ENCODE measurements around the gene TSPAN19. TPM values are rescaled to one million over a fixed set of nuclear protein-coding genes. Genes with fewer than 3 reads are reported as not detected.

Gene TSPAN19
- total and polyA plus RNA-seq, 9 of the 15 experiments (the other 6 are each of a cell fraction or from before 2014, with no cell fraction given) = not detected

GRCh38 chr12:84974155-84974815, 61.8 kb downstream of the TSPAN19 start (continued):
- TF ChIP-seq STAT6 (CRISPR knock-in tag; IDR thresholded peaks at IDR 0.05) (no peak), ZNF165 (CRISPR knock-in tag; IDR thresholded peaks at IDR 0.05; ENCODE audit: borderline replicate concordance) (no peak), ZNF655 (CRISPR knock-in tag; IDR thresholded peaks at IDR 0.05) (no peak), EHMT2 (IDR thresholded peaks at IDR 0.05) (no peak), MYC (IDR thresholded peaks at IDR 0.05; ENCODE audit: low read depth, low read length) (no peak), MYC (CRISPR knock-in tag; IDR thresholded peaks at IDR 0.05; ENCODE audit: borderline replicate concordance, low read depth) (no peak), PKNOX1 (IDR thresholded peaks at IDR 0.05) (no peak)

All from K562 (cell line).